H1 (cell line): ENCODE results near the gene FAM193B. TPM values are rescaled to one million over a fixed set of nuclear protein-coding genes. Genes with fewer than 3 reads are reported as not detected.

Source experiments
- BACH1 ChIP-seq: IDR thresholded peaks from 2 replicates; pipeline ENCODE4 v1.6.1; 2012; ENCODE audit warnings: low read length, improper control_type of control experiment
- BCL11A ChIP-seq, 2 experiments: IDR thresholded peaks; one replicate each; pipeline ENCODE4 v1.6.1; 2011; ENCODE audit warnings: low read depth in 2 of 2, low read length in 2 of 2, mild to moderate bottlenecking in 2 of 2
- CTBP2 ChIP-seq: IDR thresholded peaks from 2 replicates; pipeline ENCODE4 v1.7.0; 2011; ENCODE audit warnings: borderline replicate concordance, mild to moderate bottlenecking, moderate library complexity, mixed read lengths, low read length; ENCODE audit not compliant: insufficient read depth, insufficient read length
- EZH2 ChIP-seq: fragments of 200-600 bp; sonication (generic); IDR thresholded peaks from 2 replicates; pipeline ENCODE4 v1.7.1; 2012; ENCODE audit warnings: low read depth, mild to moderate bottlenecking, moderate library complexity, low read length, inconsistent platforms; ENCODE audit not compliant: severe bottlenecking
- JUND ChIP-seq: IDR thresholded peaks from 2 replicates; pipeline ENCODE4 v1.6.1; 2011; ENCODE audit warnings: mild to moderate bottlenecking, improper control_type of control experiment, low read length
- MAFK ChIP-seq: IDR thresholded peaks from 2 replicates; pipeline ENCODE4 v1.6.1; 2012; ENCODE audit warnings: low read depth, mild to moderate bottlenecking, improper control_type of control experiment, low read length
- POLR2AphosphoS5 ChIP-seq: IDR thresholded peaks from 2 replicates; pipeline ENCODE4 v1.6.1; 2011; ENCODE audit warnings: low read depth, low read length
- RNF2 ChIP-seq: fragments of 200-900, 300-1000 bp; sonication (generic); IDR thresholded peaks from 2 replicates; pipeline ENCODE4 v1.7.1; 2016; ENCODE audit warnings: borderline replicate concordance, low read depth, mild to moderate bottlenecking, antibody characterized with exemption, low read length; ENCODE audit not compliant: poor library complexity, severe bottlenecking; ENCODE audit errors: missing control alignments
- SAP30 ChIP-seq: fragments of 300-600 bp; sonication (generic); IDR thresholded peaks from 2 replicates; pipeline ENCODE4 v1.7.1; 2012; ENCODE audit warnings: low read length, moderate library complexity, mild to moderate bottlenecking, inconsistent platforms; ENCODE audit not compliant: insufficient read depth, insufficient replicate concordance
- SIN3A ChIP-seq, 2 experiments: IDR thresholded peaks in 1 of 2; conservative IDR thresholded peaks in 1 of 2; 2 replicates each; pipeline ENCODE4 v1.6.1; 2011 to 2012; ENCODE audit warnings: low read length in 2 of 2, improper control_type of control experiment in 1 of 2, low read depth in 1 of 2, mild to moderate bottlenecking in 1 of 2
- SIX5 ChIP-seq: IDR thresholded peaks from 2 replicates; pipeline ENCODE4 v1.6.1; 2011; ENCODE audit warnings: mild to moderate bottlenecking, low read depth, low read length
- SP4 ChIP-seq: IDR thresholded peaks from 2 replicates; pipeline ENCODE4 v1.6.1; 2012; ENCODE audit warnings: low read length, inconsistent platforms
- SRF ChIP-seq: IDR thresholded peaks from 2 replicates; pipeline ENCODE4 v1.6.1; 2011; ENCODE audit warnings: mild to moderate bottlenecking, low read depth, low read length, moderate library complexity
- polyA plus RNA-seq, 7 experiments: library from polyadenylated mRNA; depleted of rRNA in 3 of 7; stranded (reverse) in 5 of 7; unstranded in 2 of 7; fragments of >200 nt in 5 of 7; fragments of 200-250 nt in 2 of 7; gene quantifications; 1 replicate in 5 of 7; 2 replicates in 1 of 7; 4 replicates in 1 of 7; pipeline versions ENCODE4 v1.2.1 to v1.2.3, GENCODE V29; 2011 to 2013; ENCODE audit warnings: missing spikeins in 2 of 7, mixed read lengths in 2 of 7
- total RNA-seq: library from RNA; stranded (reverse); fragmentation: NEBNext Ultra II Directional; extraction: Animal tissue kit (Norgen Biotek cat#: 25700); gene quantifications from 2 replicates; pipeline ENCODE4 v1.2.1, GENCODE V29; 2021
- TF ChIP-seq, protein P1 (sequence below): IDR thresholded peaks from 2 replicates; pipeline ENCODE4 v1.6.1; 2011; ENCODE audit warnings: low read length, improper control_type of control experiment
- TF ChIP-seq, protein P2 (sequence below): IDR thresholded peaks from 2 replicates; pipeline ENCODE4 v1.6.1; 2012; ENCODE audit warnings: inconsistent platforms
- TF ChIP-seq, protein P3 (sequence below), 3 experiments: IDR thresholded peaks; 1 replicate in 2 of 3; 2 replicates in 1 of 3; pipeline versions ENCODE4 v1.5.1 to v1.6.1; 2011; ENCODE audit warnings: low read length in 3 of 3, mild to moderate bottlenecking in 3 of 3, inconsistent platforms in 2 of 3, low read depth in 1 of 3, moderate library complexity in 1 of 3; ENCODE audit not compliant: insufficient read depth in 1 of 3; ENCODE audit errors: control extremely low read depth in 1 of 3

FAM193B gene
- total and polyA plus RNA-seq, 2 of the 8 experiments (the other 6 are each of a cell fraction or from before 2014, with no cell fraction given): 49.9 to 69.8 TPM

DNA sequence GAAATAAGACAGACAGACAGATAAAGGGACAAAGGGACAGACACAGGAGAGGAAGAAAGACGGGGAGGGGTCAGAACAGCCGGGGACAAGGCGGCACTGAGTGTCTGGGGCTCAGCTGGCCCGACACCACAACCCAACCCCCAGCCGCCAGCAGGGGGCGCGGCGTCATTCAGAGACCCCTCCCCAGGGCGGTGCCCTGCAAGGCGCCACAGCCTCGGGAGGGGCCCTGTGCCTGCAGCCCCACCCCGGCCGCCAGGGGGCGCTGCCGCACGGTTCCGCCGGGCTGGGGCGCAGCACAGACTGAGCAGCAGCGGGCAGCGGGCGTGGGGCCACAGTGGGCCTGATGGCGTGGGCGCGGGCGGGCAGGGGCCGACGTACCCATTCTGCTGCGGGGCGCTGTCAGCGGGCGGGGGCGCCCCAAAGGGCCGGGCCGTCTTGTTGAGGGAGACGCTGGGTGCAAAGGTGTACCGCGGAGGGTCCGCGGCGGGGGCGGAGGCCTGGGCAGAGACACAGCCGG is 62.9 kb downstream of the FAM193B start (continued):
- TF ChIP-seq, protein P1, sequence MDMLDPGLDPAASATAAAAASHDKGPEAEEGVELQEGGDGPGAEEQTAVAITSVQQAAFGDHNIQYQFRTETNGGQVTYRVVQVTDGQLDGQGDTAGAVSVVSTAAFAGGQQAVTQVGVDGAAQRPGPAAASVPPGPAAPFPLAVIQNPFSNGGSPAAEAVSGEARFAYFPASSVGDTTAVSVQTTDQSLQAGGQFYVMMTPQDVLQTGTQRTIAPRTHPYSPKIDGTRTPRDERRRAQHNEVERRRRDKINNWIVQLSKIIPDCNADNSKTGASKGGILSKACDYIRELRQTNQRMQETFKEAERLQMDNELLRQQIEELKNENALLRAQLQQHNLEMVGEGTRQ: no peak
- TF ChIP-seq JUND (no peak), EZH2 (no peak), RNF2 (no peak), MAFK (no peak), SIN3A (conservative IDR thresholded peaks at IDR 0.05 in 1 of 2, IDR thresholded peaks at IDR 0.05 in 1 of 2; ENCODE audit: low read depth in 1 of 2, low read length in 2 of 2) (peak in 1 of 2 experiments; percentile 68; a peak in 1 of 4 replicates), SIX5 (no peak), SP4 (no peak), BACH1 (no peak), SAP30 (no peak), SRF (0 out of 2 replicates have a peak, but pooled peaks have one; percentile 9), CTBP2 (peak; percentile 46), BCL11A (IDR thresholded peaks at IDR 0.05; ENCODE audit: low read depth in 2 of 2, low read length in 2 of 2) (no peak), POLR2AphosphoS5 (peak; percentile 36; the same call in 1 of the 2 replicates)
- TF ChIP-seq, protein P2, sequence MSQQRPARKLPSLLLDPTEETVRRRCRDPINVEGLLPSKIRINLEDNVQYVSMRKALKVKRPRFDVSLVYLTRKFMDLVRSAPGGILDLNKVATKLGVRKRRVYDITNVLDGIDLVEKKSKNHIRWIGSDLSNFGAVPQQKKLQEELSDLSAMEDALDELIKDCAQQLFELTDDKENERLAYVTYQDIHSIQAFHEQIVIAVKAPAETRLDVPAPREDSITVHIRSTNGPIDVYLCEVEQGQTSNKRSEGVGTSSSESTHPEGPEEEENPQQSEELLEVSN: no peak
- TF ChIP-seq, protein P3, sequence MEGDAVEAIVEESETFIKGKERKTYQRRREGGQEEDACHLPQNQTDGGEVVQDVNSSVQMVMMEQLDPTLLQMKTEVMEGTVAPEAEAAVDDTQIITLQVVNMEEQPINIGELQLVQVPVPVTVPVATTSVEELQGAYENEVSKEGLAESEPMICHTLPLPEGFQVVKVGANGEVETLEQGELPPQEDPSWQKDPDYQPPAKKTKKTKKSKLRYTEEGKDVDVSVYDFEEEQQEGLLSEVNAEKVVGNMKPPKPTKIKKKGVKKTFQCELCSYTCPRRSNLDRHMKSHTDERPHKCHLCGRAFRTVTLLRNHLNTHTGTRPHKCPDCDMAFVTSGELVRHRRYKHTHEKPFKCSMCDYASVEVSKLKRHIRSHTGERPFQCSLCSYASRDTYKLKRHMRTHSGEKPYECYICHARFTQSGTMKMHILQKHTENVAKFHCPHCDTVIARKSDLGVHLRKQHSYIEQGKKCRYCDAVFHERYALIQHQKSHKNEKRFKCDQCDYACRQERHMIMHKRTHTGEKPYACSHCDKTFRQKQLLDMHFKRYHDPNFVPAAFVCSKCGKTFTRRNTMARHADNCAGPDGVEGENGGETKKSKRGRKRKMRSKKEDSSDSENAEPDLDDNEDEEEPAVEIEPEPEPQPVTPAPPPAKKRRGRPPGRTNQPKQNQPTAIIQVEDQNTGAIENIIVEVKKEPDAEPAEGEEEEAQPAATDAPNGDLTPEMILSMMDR (IDR thresholded peaks at IDR 0.05; ENCODE audit: control extremely low read depth in 1 of 3, insufficient read depth in 1 of 3, low read depth in 1 of 3, low read length in 3 of 3): peak in 2 of 3 experiments; percentile 99; a peak in 3 of 4 replicates
